Measurements from ENCODE around the gene TUBB4B.
A peak's percentile ranks its signal among the peaks of the same experiment; 100 is the strongest.
"Not testable (repeated sequence)": the region's sequence is repeated elsewhere in the genome, so short reads cannot be mapped to it uniquely, and the experiment has no call there.

TUBB4B gene

GRCh38 chr9:137237759-137238726 lies 3.0 kb upstream of the TUBB4B start:
- DNase-seq (ENCODE audit: low spot score) = no peak

- not testable (repeated sequence) for DNase-seq (ENCODE audit: low spot score)
These were observed 1.4 kb upstream of the TUBB4B start for GRCh38 chr9:137239541-137240200.

- peak; percentile 85 for DNase-seq (ENCODE audit: low spot score)
These were observed 708 bp upstream of the TUBB4B start for GRCh38 chr9:137240318-137240840.

- DNase-seq (ENCODE audit: low spot score) = peak; percentile 88
These were observed 592 bp downstream of the TUBB4B start for GRCh38 chr9:137241490-137242268.

GRCh38 chr9:137242269-137243203 lies 1.4 kb downstream of the TUBB4B start:
- no peak for DNase-seq (ENCODE audit: low spot score)

- DNase-seq (ENCODE audit: low spot score) = not testable (repeated sequence)
These were observed 2.2 kb downstream of the TUBB4B start for GRCh38 chr9:137243266-137243625.

GRCh38 chr9:137243626-137244485 lies 2.8 kb downstream of the TUBB4B start:
- no peak for DNase-seq (ENCODE audit: low spot score)

- DNase-seq (ENCODE audit: low spot score) = no peak
These were observed 3.7 kb downstream of the TUBB4B start for GRCh38 chr9:137244486-137245449.

GRCh38 chr9:137245450-137246421 lies 4.6 kb downstream of the TUBB4B start:
- no peak for DNase-seq (ENCODE audit: low spot score)

- no peak for DNase-seq (ENCODE audit: low spot score)
These were observed 6.2 kb downstream of the TUBB4B start for GRCh38 chr9:137247135-137247915.

GRCh38 chr9:137247916-137248175 lies 6.8 kb downstream of the TUBB4B start:
- DNase-seq (ENCODE audit: low spot score) = no peak

- no peak for DNase-seq (ENCODE audit: low spot score)
These were observed 9.5 kb downstream of the TUBB4B start for GRCh38 chr9:137250329-137251193.

- no peak for DNase-seq (ENCODE audit: low spot score)
These were observed 10.0 kb downstream of the TUBB4B start, which contains the start of gene STPG3 for GRCh38 chr9:137251194-137251461. STPG3 (plus strand) TSS chr9:137251286; CDS start chr9:137251287, 1 bp downstream.

GRCh38 chr9:137251490-137252268 lies 10.6 kb downstream of the TUBB4B start:
- no peak for DNase-seq (ENCODE audit: low spot score)

Measured in AG20443 (cell line).